C4-2B (cell line): ENCODE data around the gene GHRHR.

Experiments
- ZFX ChIP-seq: fragments of 450-650 bp; IDR thresholded peaks from 2 replicates; pipeline ENCODE4 v1.6.1; 2017
- TF ChIP-seq, protein P1 (sequence below): fragments of 450-650 bp; conservative IDR thresholded peaks from 2 replicates; pipeline ENCODE4 v1.5.1; 2017; ENCODE audit warnings: mild to moderate bottlenecking

DNA sequence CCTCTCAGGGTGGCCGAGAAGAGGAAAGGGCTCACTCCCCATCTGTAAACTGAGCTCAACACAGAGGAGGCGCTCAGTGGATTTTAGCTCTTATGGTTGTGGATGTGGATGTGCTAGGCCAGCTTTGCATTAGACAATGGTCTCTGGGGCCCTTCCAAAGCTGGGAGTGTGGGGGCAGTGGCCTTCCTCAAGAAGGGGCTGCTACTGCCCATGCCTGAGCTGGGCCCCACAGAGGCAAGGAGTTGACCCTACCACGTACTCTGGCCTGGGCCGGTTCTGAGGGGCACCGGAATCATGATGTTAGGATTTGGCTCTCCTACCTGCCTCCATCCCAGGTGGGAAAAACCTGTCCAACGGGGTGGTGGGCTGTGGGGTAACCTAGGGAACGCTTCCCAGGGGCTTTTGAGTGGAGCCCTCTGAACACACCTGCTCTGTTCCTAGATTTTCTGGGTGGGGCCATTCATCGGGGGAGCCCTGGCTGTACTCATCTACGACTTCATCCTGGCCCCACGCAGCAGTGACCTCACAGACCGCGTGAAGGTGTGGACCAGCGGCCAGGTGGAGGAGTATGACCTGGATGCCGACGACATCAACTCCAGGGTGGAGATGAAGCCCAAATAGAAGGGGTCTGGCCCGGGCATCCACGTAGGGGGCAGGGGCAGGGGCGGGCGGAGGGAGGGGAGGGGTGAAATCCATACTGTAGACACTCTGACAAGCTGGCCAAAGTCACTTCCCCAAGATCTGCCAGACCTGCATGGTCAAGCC is 40.6 kb upstream of the GHRHR start:
- TF ChIP-seq, protein P1, sequence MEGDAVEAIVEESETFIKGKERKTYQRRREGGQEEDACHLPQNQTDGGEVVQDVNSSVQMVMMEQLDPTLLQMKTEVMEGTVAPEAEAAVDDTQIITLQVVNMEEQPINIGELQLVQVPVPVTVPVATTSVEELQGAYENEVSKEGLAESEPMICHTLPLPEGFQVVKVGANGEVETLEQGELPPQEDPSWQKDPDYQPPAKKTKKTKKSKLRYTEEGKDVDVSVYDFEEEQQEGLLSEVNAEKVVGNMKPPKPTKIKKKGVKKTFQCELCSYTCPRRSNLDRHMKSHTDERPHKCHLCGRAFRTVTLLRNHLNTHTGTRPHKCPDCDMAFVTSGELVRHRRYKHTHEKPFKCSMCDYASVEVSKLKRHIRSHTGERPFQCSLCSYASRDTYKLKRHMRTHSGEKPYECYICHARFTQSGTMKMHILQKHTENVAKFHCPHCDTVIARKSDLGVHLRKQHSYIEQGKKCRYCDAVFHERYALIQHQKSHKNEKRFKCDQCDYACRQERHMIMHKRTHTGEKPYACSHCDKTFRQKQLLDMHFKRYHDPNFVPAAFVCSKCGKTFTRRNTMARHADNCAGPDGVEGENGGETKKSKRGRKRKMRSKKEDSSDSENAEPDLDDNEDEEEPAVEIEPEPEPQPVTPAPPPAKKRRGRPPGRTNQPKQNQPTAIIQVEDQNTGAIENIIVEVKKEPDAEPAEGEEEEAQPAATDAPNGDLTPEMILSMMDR: no peak
- TF ChIP-seq ZFX: no peak
